ENCODE measurements around the gene OPN5. TPM values are rescaled to one million over a fixed set of nuclear protein-coding genes. Genes with fewer than 3 reads are reported as not detected.

Gene OPN5
- polyA plus RNA-seq, 1 of the 3 experiments (the other 2 are of a cell fraction), result not detected

DNA sequence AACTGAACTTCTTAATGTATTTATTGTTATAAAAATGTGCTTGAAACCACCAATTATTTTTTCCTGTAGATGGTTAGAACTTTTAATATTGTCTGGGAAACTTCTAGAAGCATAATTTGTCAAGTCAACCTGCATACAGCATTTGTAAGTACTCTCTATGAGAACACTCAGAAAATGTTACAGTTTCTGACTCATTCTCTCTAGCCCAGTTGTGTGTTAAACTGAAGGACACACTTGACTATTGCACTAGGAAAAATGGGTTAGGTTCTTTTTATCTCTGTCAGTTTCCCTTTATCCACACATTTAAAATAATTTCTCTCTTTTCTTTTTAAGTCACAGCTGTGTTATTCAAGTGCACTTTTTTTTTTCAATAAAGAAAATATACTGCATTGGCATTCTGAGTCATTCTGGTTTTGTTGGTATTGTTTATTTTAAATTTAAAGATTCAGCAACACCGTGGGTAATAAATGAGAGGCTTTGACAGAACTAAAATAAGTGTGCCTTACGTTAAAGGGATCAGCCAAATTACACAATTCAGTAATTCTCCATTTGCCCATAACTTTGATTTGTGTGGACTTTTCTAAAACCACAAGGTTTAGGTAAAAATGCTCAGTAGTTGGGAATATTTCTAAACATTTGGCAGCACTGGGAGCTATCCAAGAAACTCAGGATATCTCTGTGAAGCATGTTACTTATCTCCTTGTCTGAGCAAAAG lies 50.7 kb downstream of the OPN5 start:
- H3K36me3 ChIP-seq (replicated peaks in 1 of 2; ENCODE audit: control insufficient read depth in 1 of 2, insufficient read depth in 2 of 2, low read length in 1 of 2), result no peaks in the 10 kb centered on the region
- POLR2A ChIA-PET, result no interaction called here
- no peak overlapping the region for H3K27ac ChIP-seq (ENCODE audit: low read depth in 2 of 2, low read length in 1 of 2)
- WGBS (ENCODE audit: low lambda C conversion rate), result 1% methylated on average over 2 of the region's 2 CpGs
- H3K4me1 ChIP-seq (ENCODE audit: control insufficient read depth in 1 of 2, insufficient read depth in 2 of 2, low read depth in 1 of 2, low read length in 1 of 2), result no peaks in the 10 kb centered on the region
- no peaks in the 10 kb centered on the region for H3K9me2 ChIP-seq
- H4K20me1 ChIP-seq (ENCODE audit: insufficient read depth), result no peaks in the 10 kb centered on the region
- no peak overlapping the region for H2AFZ ChIP-seq (ENCODE audit: low read depth)
- no peaks in the 10 kb centered on the region for H3F3A ChIP-seq (replicated peaks; ENCODE audit: insufficient read depth)
- no peak overlapping the region for H3K4me3 ChIP-seq (ENCODE audit: low read depth in 2 of 2, low read length in 1 of 2)
- CTCF ChIA-PET, result no interaction called here
- no peak overlapping the region for H3K4me2 ChIP-seq
- H3K27me3 ChIP-seq (ENCODE audit: insufficient read depth), result peaks cover 5% of the 10 kb centered on the region; the same call in 1 of the 2 replicates
- no peaks in the 10 kb centered on the region for H3K79me2 ChIP-seq (ENCODE audit: insufficient read depth)
- no peaks in the 10 kb centered on the region for H3K9me3 ChIP-seq
- DNase-seq, result no peak
- H3K9ac ChIP-seq, result no peak overlapping the region
- TF ChIP-seq RFX5 (IDR thresholded peaks at IDR 0.05; ENCODE audit: low read length) (no peak), SMC3 (IDR thresholded peaks at IDR 0.05; ENCODE audit: low read depth, low read length) (no peak), CHD2 (IDR thresholded peaks at IDR 0.05; ENCODE audit: low read length, partially characterized antibody) (no peak), EZH2phosphoT487 (IDR thresholded peaks at IDR 0.05; ENCODE audit: borderline replicate concordance, low read depth) (no peak), NFIC (IDR thresholded peaks at IDR 0.05; ENCODE audit: borderline replicate concordance) (no peak), FOSL2 (IDR thresholded peaks at IDR 0.05; ENCODE audit: borderline replicate concordance, low read depth) (no peak), FOXJ3 (CRISPR knock-in tag; IDR thresholded peaks at IDR 0.05) (no peak), TCF12 (IDR thresholded peaks at IDR 0.05) (no peak), NRF1 (IDR thresholded peaks at IDR 0.05; ENCODE audit: low read depth, low read length) (no peak), MEF2A (IDR thresholded peaks at IDR 0.05; ENCODE audit: borderline replicate concordance, low read depth) (no peak), POLR2AphosphoS5 (IDR thresholded peaks at IDR 0.05; ENCODE audit: low read depth, low read length) (no peak), RCOR1 (IDR thresholded peaks at IDR 0.05; ENCODE audit: low read length) (no peak)
- TF ChIP-seq, protein P1, sequence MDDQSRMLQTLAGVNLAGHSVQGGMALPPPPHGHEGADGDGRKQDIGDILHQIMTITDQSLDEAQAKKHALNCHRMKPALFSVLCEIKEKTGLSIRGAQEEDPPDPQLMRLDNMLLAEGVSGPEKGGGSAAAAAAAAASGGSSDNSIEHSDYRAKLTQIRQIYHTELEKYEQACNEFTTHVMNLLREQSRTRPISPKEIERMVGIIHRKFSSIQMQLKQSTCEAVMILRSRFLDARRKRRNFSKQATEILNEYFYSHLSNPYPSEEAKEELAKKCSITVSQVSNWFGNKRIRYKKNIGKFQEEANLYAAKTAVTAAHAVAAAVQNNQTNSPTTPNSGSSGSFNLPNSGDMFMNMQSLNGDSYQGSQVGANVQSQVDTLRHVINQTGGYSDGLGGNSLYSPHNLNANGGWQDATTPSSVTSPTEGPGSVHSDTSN (IDR thresholded peaks at IDR 0.05), result no peak
- TF ChIP-seq, protein P2, sequence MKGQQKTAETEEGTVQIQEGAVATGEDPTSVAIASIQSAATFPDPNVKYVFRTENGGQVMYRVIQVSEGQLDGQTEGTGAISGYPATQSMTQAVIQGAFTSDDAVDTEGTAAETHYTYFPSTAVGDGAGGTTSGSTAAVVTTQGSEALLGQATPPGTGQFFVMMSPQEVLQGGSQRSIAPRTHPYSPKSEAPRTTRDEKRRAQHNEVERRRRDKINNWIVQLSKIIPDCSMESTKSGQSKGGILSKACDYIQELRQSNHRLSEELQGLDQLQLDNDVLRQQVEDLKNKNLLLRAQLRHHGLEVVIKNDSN (IDR thresholded peaks at IDR 0.05; ENCODE audit: borderline replicate concordance, low read depth), result no peak
- TF ChIP-seq, protein P3, sequence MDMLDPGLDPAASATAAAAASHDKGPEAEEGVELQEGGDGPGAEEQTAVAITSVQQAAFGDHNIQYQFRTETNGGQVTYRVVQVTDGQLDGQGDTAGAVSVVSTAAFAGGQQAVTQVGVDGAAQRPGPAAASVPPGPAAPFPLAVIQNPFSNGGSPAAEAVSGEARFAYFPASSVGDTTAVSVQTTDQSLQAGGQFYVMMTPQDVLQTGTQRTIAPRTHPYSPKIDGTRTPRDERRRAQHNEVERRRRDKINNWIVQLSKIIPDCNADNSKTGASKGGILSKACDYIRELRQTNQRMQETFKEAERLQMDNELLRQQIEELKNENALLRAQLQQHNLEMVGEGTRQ (IDR thresholded peaks at IDR 0.05; ENCODE audit: borderline replicate concordance, low read depth, low read length), result no peak
- TF ChIP-seq, protein P4, sequence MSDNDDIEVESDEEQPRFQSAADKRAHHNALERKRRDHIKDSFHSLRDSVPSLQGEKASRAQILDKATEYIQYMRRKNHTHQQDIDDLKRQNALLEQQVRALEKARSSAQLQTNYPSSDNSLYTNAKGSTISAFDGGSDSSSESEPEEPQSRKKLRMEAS (IDR thresholded peaks at IDR 0.05; ENCODE audit: low read depth), result no peak

All from SK-N-SH (cell line).